LNCaP clone FGC (cell line): ENCODE data around the gene RIPPLY2.

Experiments
- DNase-seq: peaks from one replicate; pipeline ENCODE4 v3.0.0-alpha.2; 2011; ENCODE audit warnings: low read depth
- H3K4me3 ChIP-seq: 2 replicates; pipeline ENCODE4 v1.5.1; 2011; ENCODE audit warnings: mild to moderate bottlenecking, low read depth, low read length, control low read depth
- CTCF ChIP-seq: IDR thresholded peaks from 2 replicates; pipeline ENCODE4 v1.5.1; 2012; ENCODE audit warnings: mild to moderate bottlenecking; ENCODE audit not compliant: control insufficient read depth, insufficient read depth; ENCODE audit errors: extremely low read depth

Gene RIPPLY2

GRCh38 chr6:83883240-83883639 is 30.1 kb downstream of the RIPPLY2 start:
- DNase-seq, result no peak
- no peak overlapping the region for H3K4me3 ChIP-seq
- TF ChIP-seq CTCF, result no peak

- H3K4me3 ChIP-seq, result no peak overlapping the region
- TF ChIP-seq CTCF, result peak; percentile 74
- DNase-seq, result no peak
Observed at GRCh38 chr6:83884523-83884922, 31.4 kb downstream of the RIPPLY2 start.

GRCh38 chr6:83885984-83886383 is 32.8 kb downstream of the RIPPLY2 start:
- DNase-seq, result no peak
- TF ChIP-seq CTCF, result no peak
- H3K4me3 ChIP-seq, result no peak overlapping the region

- no peak for TF ChIP-seq CTCF
- no peak overlapping the region for H3K4me3 ChIP-seq
- DNase-seq, result no peak
Observed at GRCh38 chr6:83889621-83890020, 36.5 kb downstream of the RIPPLY2 start.

GRCh38 chr6:83890520-83890919 is 37.4 kb downstream of the RIPPLY2 start:
- DNase-seq, result no peak
- no peak for TF ChIP-seq CTCF

GRCh38 chr6:83891586-83891985 is 38.4 kb downstream of the RIPPLY2 start:
- DNase-seq, result no peak

More at GRCh38 chr6:83890520-83890919, 37.4 kb downstream of the RIPPLY2 start:
- no peak overlapping the region for H3K4me3 ChIP-seq

More at GRCh38 chr6:83891586-83891985, 38.4 kb downstream of the RIPPLY2 start:
- no peak for TF ChIP-seq CTCF
- no peak overlapping the region for H3K4me3 ChIP-seq
